PFSK-1 (cell line): ENCODE measurements around the gene SRRM2.

ENCODE experiments used
- FOXP2 ChIP-seq: optimal IDR thresholded peaks from 2 replicates; pipeline ENCODE3; 2011; ENCODE audit warnings: borderline replicate concordance, control low read depth, inconsistent platforms; ENCODE audit not compliant: insufficient read depth; ENCODE audit errors: extremely low read length, extremely low read depth
- POLR2AphosphoS5 ChIP-seq: IDR thresholded peaks from 2 replicates; pipeline ENCODE4 v1.6.1; 2012; ENCODE audit warnings: low read depth, mild to moderate bottlenecking, control low read depth, low read length, moderate library complexity
- SIN3A ChIP-seq: IDR thresholded peaks from 2 replicates; pipeline ENCODE4 v1.6.1; 2012; ENCODE audit warnings: mild to moderate bottlenecking, low read length, moderate library complexity, borderline replicate concordance; ENCODE audit not compliant: insufficient read depth
- TAF1 ChIP-seq: IDR thresholded peaks from 2 replicates; pipeline ENCODE4 v1.6.1; 2012; ENCODE audit warnings: low read length, control low read depth, borderline replicate concordance; ENCODE audit not compliant: insufficient read depth
- TF ChIP-seq, protein P1 (sequence below), 2 experiments: IDR thresholded peaks; 2 replicates each; pipeline versions ENCODE4 v1.6.1 to v1.8.0; 2011 to 2012; ENCODE audit warnings: low read depth in 2 of 2, low read length in 2 of 2, control low read depth in 1 of 2, inconsistent platforms in 1 of 2, mild to moderate bottlenecking in 1 of 2, moderate library complexity in 1 of 2; ENCODE audit not compliant: insufficient read depth in 1 of 2

DNA sequence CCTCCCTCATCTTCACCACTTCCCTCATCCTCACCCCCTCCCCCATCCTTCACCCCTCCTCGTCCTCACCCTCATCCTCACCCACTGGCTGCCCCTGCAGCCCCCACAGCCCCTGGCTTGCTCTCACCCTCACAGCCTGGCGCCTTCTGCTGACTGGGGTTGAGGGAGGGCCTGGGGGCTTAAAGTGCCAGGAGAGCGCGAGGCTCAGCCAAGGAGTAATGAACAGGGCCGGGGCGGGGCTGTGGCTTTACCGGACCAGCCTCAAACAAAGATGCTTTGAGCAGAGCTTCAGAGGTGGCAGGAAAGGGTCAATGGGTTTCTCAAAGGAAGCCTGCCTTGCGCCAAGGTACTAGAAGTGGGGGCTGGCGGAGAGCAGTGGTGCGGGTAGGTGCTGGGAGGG lies 35.0 kb downstream of the SRRM2 start, which contains the start of gene PRSS33:
- no peak for TF ChIP-seq POLR2AphosphoS5
- TF ChIP-seq TAF1: no peak
- TF ChIP-seq, protein P1, sequence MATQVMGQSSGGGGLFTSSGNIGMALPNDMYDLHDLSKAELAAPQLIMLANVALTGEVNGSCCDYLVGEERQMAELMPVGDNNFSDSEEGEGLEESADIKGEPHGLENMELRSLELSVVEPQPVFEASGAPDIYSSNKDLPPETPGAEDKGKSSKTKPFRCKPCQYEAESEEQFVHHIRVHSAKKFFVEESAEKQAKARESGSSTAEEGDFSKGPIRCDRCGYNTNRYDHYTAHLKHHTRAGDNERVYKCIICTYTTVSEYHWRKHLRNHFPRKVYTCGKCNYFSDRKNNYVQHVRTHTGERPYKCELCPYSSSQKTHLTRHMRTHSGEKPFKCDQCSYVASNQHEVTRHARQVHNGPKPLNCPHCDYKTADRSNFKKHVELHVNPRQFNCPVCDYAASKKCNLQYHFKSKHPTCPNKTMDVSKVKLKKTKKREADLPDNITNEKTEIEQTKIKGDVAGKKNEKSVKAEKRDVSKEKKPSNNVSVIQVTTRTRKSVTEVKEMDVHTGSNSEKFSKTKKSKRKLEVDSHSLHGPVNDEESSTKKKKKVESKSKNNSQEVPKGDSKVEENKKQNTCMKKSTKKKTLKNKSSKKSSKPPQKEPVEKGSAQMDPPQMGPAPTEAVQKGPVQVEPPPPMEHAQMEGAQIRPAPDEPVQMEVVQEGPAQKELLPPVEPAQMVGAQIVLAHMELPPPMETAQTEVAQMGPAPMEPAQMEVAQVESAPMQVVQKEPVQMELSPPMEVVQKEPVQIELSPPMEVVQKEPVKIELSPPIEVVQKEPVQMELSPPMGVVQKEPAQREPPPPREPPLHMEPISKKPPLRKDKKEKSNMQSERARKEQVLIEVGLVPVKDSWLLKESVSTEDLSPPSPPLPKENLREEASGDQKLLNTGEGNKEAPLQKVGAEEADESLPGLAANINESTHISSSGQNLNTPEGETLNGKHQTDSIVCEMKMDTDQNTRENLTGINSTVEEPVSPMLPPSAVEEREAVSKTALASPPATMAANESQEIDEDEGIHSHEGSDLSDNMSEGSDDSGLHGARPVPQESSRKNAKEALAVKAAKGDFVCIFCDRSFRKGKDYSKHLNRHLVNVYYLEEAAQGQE (IDR thresholded peaks at IDR 0.05; ENCODE audit: insufficient read depth in 1 of 2, low read depth in 2 of 2, low read length in 2 of 2): no peak
- no peak for TF ChIP-seq FOXP2
- no peak for TF ChIP-seq SIN3A
